KBM-7 (cell line): ENCODE data around the gene NOS1AP.

ENCODE experiments used
- DNase-seq: peaks from one replicate; pipeline ENCODE4 v3.0.0-alpha.2; 2015
- in situ Hi-C: fragments of 300-500 bp; cut with MboI; formaldehyde crosslinking; loops from 2 replicates; pipeline ENCODE4 v1.14.3; 2020; ENCODE audit warnings: low sequenced_read_pairs, low pct_unique_long_range_greater_than_20kb, mixed read lengths

NOS1AP gene

GRCh38 chr1:162361349-162361748, 291.9 kb downstream of the NOS1AP start:
- in situ Hi-C loops: no loop called here
- no peak for DNase-seq

GRCh38 chr1:162363823-162364222, 294.3 kb downstream of the NOS1AP start:
- DNase-seq: no peak
- in situ Hi-C loops: no loop called here

GRCh38 chr1:162364498-162364897, 295.0 kb downstream of the NOS1AP start:
- in situ Hi-C loops: no loop called here
- no peak for DNase-seq

GRCh38 chr1:162365284-162366020, 296.0 kb downstream of the NOS1AP start:
- in situ Hi-C loops: no loop called here

GRCh38 chr1:162366149-162366548, 296.7 kb downstream of the NOS1AP start:
- in situ Hi-C loops: no loop called here
- DNase-seq: no peak

More at GRCh38 chr1:162365284-162366020, 296.0 kb downstream of the NOS1AP start:
- DNase-seq: no peak

GRCh38 chr1:162366671-162367070, 297.2 kb downstream of the NOS1AP start:
- no peak for DNase-seq
- in situ Hi-C loops: no loop called here

GRCh38 chr1:162367073-162367472, 297.6 kb downstream of the NOS1AP start:
- in situ Hi-C loops: no loop called here
- DNase-seq: no peak

- DNase-seq: no peak
- in situ Hi-C loops: no loop called here
Measured at GRCh38 chr1:162367772-162368171, 298.3 kb downstream of the NOS1AP start.

- in situ Hi-C loops: no loop called here
- DNase-seq: no peak
Measured at GRCh38 chr1:162368451-162368850, 299.0 kb downstream of the NOS1AP start.

- in situ Hi-C loops: no loop called here
- DNase-seq: no peak
Measured at GRCh38 chr1:162369571-162369970, 300.1 kb downstream of the NOS1AP start.

GRCh38 chr1:162370161-162370560, 300.7 kb downstream of the NOS1AP start:
- in situ Hi-C loops: no loop called here
- no peak for DNase-seq

- no peak for DNase-seq
- in situ Hi-C loops: no loop called here
Measured at GRCh38 chr1:162370721-162371120, 301.2 kb downstream of the NOS1AP start.

GRCh38 chr1:162371611-162372010, 302.1 kb downstream of the NOS1AP start:
- in situ Hi-C loops: no loop called here
- no peak for DNase-seq

- in situ Hi-C loops: no loop called here
- DNase-seq: no peak
Measured at GRCh38 chr1:162372159-162373071, 302.9 kb downstream of the NOS1AP start.

- in situ Hi-C loops: no loop called here
- DNase-seq: no peak
Measured at GRCh38 chr1:162373072-162373427, 303.6 kb downstream of the NOS1AP start.

- in situ Hi-C loops: no loop called here
- DNase-seq: no peak
Measured at GRCh38 chr1:162373541-162374260, 304.2 kb downstream of the NOS1AP start.

GRCh38 chr1:162374406-162374805, 304.9 kb downstream of the NOS1AP start:
- in situ Hi-C loops: no loop called here

GRCh38 chr1:162375463-162375862, 306.0 kb downstream of the NOS1AP start:
- in situ Hi-C loops: no loop called here
- DNase-seq: no peak

More at GRCh38 chr1:162374406-162374805, 304.9 kb downstream of the NOS1AP start:
- DNase-seq: no peak

GRCh38 chr1:162376691-162377090, 307.2 kb downstream of the NOS1AP start, which contains the start of gene SPATA46:
Gene SPATA46 (minus strand): TSS chr1:162376854. CDS start chr1:162376790, 64 bp downstream.
- DNase-seq: no peak
- in situ Hi-C loops: no loop called here
